Measurements from ENCODE around the gene MYO5B.

The MYO5B gene

GRCh38 chr18:50013363-50014138 lies 181.4 kb downstream of the MYO5B start:
- DNase-seq (ENCODE audit: low read depth) = no peak

- DNase-seq (ENCODE audit: low read depth) = peak; percentile 48
These were observed 183.0 kb downstream of the MYO5B start for GRCh38 chr18:50011813-50012435.

GRCh38 chr18:50009773-50010335 lies 185.1 kb downstream of the MYO5B start:
- DNase-seq (ENCODE audit: low read depth) = peak; percentile 50

DNA sequence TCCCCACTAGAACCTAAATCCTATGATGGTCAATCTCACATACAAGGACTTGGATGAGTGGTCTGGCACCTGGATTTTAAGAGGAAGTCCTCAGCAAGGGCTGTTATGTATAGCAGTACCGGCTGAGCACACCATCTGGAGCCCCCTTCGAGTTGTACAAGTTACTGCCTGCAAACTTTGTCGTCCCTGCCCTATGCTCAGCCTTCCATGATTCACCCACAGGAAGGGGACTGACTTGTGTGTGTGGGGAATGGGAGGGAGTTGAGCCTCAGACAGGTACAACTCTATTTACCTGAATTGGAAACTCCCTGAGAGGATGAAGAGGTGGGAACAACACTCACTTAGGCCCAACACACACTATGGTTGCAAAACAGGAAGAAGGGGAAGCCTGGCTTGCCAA lies 186.6 kb downstream of the MYO5B start:
- no peak for DNase-seq (ENCODE audit: low read depth)

- no peak for DNase-seq (ENCODE audit: low read depth)
These were observed 188.4 kb downstream of the MYO5B start for GRCh38 chr18:50006470-50007046.

DNA sequence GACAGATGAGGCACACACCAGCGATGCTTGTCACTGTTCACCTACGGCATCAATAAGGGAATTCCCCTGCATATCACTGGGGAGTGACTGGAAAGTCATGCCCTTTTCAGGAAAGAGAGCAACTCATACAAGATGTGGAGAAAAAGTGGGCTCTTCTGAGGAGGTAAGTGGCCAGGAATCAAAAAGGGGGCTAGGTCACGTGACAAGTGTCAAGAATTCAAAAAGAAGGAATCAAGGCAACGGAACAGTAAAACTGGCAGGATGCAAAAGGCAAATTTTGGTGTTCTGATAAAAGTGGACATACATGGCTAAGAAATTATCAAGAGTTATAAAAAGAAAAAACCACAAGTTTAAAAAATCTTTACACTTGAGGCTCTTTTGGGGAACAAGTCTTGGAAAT lies 190.9 kb downstream of the MYO5B start:
- no peak for DNase-seq (ENCODE audit: low read depth)

DNA sequence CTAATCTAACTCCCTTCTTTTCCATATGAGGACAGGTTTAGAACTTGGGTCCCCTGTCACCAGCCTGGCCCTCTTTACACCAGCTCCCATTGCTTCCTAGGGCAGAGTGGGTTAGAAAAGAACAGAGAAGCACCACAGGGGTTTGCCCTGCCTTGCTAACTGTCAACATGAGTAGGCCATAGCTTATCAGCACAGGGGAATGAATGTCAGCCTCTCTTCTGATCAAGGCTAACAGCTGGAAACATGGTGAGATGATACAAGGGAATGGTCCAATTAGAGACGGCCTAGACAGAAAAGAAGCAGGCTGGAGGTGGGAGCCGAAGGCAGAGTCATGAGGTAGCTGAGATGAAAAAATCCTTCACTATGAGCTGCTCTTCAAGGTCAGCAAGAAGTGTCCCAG lies 192.2 kb downstream of the MYO5B start:
- no peak for DNase-seq (ENCODE audit: low read depth)

- DNase-seq (ENCODE audit: low read depth) = no peak
These were observed 194.7 kb downstream of the MYO5B start for GRCh38 chr18:50000227-50000626.

- no peak for DNase-seq (ENCODE audit: low read depth)
These were observed 195.8 kb downstream of the MYO5B start for GRCh38 chr18:49999128-49999527.

- DNase-seq (ENCODE audit: low read depth) = no peak
These were observed 197.4 kb downstream of the MYO5B start for GRCh38 chr18:49997558-49997957.

DNA sequence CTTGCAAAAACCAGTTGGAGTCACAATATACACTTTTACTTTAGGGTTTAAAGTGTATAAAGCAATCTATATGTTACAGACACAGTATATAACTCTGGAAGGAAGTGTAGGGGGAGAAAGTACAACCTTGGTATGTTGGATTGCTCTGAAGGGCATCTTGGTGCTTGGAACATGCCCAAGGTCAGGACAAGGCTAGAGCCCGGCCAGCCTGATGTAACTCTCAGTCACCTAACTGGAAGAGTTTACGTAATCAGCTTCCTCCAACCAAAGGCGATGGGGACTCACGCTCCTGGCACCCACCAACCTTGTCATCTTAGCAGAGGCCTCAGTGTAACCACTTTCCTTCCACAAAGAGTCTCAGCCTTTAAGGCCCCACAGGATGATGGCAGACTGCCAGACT lies 200.5 kb downstream of the MYO5B start:
- DNase-seq (ENCODE audit: low read depth) = no peak

- DNase-seq (ENCODE audit: low read depth) = no peak
These were observed 201.6 kb downstream of the MYO5B start for GRCh38 chr18:49993299-49993698.

- no peak for DNase-seq (ENCODE audit: low read depth)
These were observed 206.2 kb downstream of the MYO5B start for GRCh38 chr18:49988733-49989132.

- DNase-seq (ENCODE audit: low read depth) = no peak
These were observed 206.8 kb downstream of the MYO5B start for GRCh38 chr18:49988101-49988500.

DNA sequence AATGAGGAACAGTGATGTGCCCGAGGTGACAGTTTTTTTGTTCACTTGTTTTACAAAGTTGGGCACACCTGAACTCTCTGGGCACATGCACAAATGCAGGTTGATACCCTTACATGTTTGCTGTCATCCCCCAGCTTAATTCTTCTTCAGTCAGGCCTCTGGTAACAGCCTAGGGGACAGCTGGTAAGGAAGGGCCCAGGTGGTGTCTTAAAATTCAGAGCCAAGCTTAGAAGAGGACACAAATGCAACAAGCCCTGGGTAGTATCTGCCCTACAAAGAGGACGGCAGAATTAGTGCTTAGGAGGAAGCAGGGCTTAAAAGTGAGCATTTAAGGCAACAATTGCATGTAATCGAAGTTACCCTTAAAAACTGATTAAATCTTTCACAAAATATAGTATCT lies 209.7 kb downstream of the MYO5B start:
- no peak for DNase-seq (ENCODE audit: low read depth)

DNA sequence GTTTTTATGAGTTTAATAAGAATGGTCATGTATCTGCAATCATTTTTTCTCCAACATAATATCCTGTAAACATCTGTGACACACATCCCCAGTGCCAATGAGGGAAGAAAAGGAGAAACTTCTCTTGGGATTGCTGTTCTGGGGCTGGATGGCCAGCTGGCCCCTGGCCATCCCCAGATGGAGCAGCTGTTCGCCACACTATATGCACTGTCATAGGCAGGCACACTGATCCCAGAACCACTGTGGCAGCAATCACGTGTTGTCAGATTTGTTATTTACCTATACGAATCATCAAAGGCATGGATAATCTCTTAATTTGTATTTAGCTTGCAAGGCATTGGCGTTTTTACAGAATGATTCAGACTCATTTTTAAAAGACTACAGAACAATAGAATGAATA lies 214.1 kb downstream of the MYO5B start:
- no peak for DNase-seq (ENCODE audit: low read depth)

- DNase-seq (ENCODE audit: low read depth) = no peak
These were observed 218.0 kb downstream of the MYO5B start for GRCh38 chr18:49976795-49977560.

DNA sequence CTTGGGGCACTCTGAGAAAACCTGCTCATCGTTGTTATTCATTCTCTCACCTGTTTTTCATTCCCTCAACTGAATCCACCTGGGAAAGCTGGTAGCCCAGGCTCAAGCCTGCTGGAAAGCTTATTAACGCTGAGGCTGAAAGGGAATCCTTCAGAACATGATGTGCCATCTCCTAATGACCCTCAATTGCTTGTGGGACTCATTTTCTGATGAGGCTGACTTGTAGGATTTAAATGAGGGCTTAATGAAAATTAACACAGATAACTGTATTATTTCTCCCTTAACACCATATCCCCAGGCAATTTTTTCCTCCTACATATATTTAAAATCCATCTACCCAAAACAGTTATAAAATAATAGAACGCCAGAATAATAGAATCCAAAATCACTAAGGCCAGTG lies 218.9 kb downstream of the MYO5B start:
- DNase-seq (ENCODE audit: low read depth) = no peak

DNA sequence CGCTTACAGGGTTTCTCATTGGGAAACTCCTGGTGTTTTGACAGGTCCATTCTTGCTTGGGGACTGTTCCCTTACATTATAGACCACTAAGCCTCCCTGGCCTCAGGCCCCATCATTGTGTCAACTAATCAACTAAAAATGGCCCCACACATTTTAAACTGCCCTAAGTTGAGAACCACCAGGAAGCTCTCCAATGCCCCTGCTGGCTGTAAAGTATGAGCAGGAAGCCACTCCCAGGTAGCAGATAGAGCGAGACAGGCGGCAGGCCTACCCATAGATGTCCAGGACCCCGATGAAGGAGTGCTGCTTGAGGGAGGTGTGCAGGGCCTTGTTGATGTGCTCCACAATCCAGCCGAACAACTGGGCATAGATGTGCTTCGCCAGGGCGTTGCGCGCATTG lies 220.9 kb downstream of the MYO5B start:
- no peak for DNase-seq (ENCODE audit: low read depth)

- no peak for DNase-seq (ENCODE audit: low read depth)
These were observed 221.4 kb downstream of the MYO5B start for GRCh38 chr18:49973592-49973991.

DNA sequence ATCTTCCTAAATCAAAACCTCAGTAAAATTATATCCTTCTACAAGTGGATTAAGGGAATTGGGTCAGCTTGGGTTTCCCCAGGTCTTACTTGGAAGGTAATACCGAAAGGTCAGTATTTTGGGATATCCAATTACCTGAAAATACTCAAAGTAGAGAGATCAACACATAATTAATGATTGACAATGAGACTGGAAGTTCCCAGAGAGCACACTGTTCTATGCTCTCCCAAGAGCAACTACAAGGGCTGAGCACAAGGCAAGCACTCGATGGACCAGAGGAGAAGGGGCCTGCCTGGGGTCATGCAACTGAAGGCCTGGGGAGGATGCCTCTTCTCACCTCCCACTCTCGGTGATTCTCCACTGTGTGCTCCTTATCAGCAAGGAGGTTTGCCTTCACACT lies 222.4 kb downstream of the MYO5B start:
- DNase-seq (ENCODE audit: low read depth) = no peak

DNA sequence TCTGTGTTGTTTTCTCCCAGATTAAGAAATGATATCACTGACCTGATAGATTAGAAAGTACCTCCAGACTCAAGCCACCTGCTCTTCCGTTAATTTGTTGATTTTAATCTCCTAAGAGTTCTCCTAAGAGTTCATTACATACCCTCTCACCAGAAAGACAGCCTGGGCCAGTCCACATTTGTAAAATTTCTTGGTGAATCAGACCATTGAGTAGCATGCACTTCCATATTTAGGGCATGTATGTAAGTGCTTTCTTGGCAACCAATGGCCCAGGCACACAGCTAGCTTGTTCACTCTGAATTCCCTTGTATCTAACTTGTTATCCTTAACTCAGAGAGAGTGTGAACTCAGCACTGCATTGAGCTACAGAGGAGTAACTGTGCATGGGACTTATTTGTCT lies 223.5 kb downstream of the MYO5B start:
- DNase-seq (ENCODE audit: low read depth) = no peak

All from ELR (cell line).